ENCODE results near the gene MICAL3.
A peak's percentile ranks its signal among the peaks of the same experiment; 100 is the strongest.

Gene MICAL3

GRCh38 chr22:17865183-17866055 lies 158.9 kb downstream of the MICAL3 start:
- DNase-seq (ENCODE audit: low spot score) = no peak

GRCh38 chr22:17864398-17865182 lies 159.8 kb downstream of the MICAL3 start:
- DNase-seq (ENCODE audit: low spot score) = no peak

GRCh38 chr22:17862646-17863181 lies 161.6 kb downstream of the MICAL3 start:
- no peak for DNase-seq (ENCODE audit: low spot score)

GRCh38 chr22:17861909-17862308 lies 162.5 kb downstream of the MICAL3 start:
- DNase-seq (ENCODE audit: low spot score) = no peak

GRCh38 chr22:17860220-17860965 lies 164.0 kb downstream of the MICAL3 start:
- no peak for DNase-seq (ENCODE audit: low spot score)

GRCh38 chr22:17858033-17858432 lies 166.3 kb downstream of the MICAL3 start:
- no peak for DNase-seq (ENCODE audit: low spot score)

GRCh38 chr22:17855572-17856290 lies 168.6 kb downstream of the MICAL3 start:
- no peak for DNase-seq (ENCODE audit: low spot score)

- no peak for DNase-seq (ENCODE audit: low spot score)
These were observed 171.3 kb downstream of the MICAL3 start for GRCh38 chr22:17853073-17853472.

GRCh38 chr22:17851759-17852158 lies 172.6 kb downstream of the MICAL3 start:
- DNase-seq (ENCODE audit: low spot score) = no peak

GRCh38 chr22:17847360-17848078 lies 176.8 kb downstream of the MICAL3 start:
- peak; percentile 54 for DNase-seq (ENCODE audit: low spot score)

GRCh38 chr22:17846326-17846992 lies 177.9 kb downstream of the MICAL3 start:
- DNase-seq (ENCODE audit: low spot score) = no peak

GRCh38 chr22:17845790-17846189 lies 178.6 kb downstream of the MICAL3 start:
- no peak for DNase-seq (ENCODE audit: low spot score)

GRCh38 chr22:17845327-17845726 lies 179.0 kb downstream of the MICAL3 start:
- DNase-seq (ENCODE audit: low spot score) = no peak

- no peak for DNase-seq (ENCODE audit: low spot score)
These were observed 180.2 kb downstream of the MICAL3 start for GRCh38 chr22:17844150-17844549.

GRCh38 chr22:17842386-17842785 lies 182.0 kb downstream of the MICAL3 start:
- DNase-seq (ENCODE audit: low spot score) = no peak

- DNase-seq (ENCODE audit: low spot score) = no peak
These were observed 182.5 kb downstream of the MICAL3 start for GRCh38 chr22:17841836-17842235.

- no peak for DNase-seq (ENCODE audit: low spot score)
These were observed 186.0 kb downstream of the MICAL3 start for GRCh38 chr22:17838180-17838865.

- no peak for DNase-seq (ENCODE audit: low spot score)
These were observed 187.2 kb downstream of the MICAL3 start for GRCh38 chr22:17836992-17837742.

- DNase-seq (ENCODE audit: low spot score) = no peak
These were observed 189.1 kb downstream of the MICAL3 start for GRCh38 chr22:17835256-17835655.

Data from ecto neural progenitor cell (in vitro differentiated cells).